ENCODE measurements around the gene MAD2L2. TPM values are rescaled to one million over a fixed set of nuclear protein-coding genes. Genes with fewer than 3 reads are reported as not detected.

The MAD2L2 gene
- total RNA-seq, 1 experiment from 2014 or later: 127 TPM

- intact Hi-C loops (cut with micrococcal nuclease): no loop called here
- no peaks in the 10 kb centered on the region for H4K20me1 ChIP-seq (ENCODE audit: low read length)
- H3K9me3 ChIP-seq (ENCODE audit: low read length): no peaks in the 10 kb centered on the region
- no peaks in the 10 kb centered on the region for H3K79me2 ChIP-seq (ENCODE audit: low read length)
- H3K4me3 ChIP-seq (ENCODE audit: low read length): no peak overlapping the region
- no peak for ATAC-seq
- BruUV-seq (replicated peaks): no TSS peak
- H3K36me3 ChIP-seq (ENCODE audit: low read depth, low read length): no peaks in the 10 kb centered on the region
- no peak overlapping the region for H3K9ac ChIP-seq (ENCODE audit: low read length)
- TF ChIP-seq CTCF (conservative IDR thresholded peaks at IDR 0.05; ENCODE audit: low read depth, low read length) (no peak), EZH2phosphoT487 (IDR thresholded peaks at IDR 0.05; ENCODE audit: borderline replicate concordance, low read length) (no peak), EZH2 (IDR thresholded peaks at IDR 0.05; ENCODE audit: low read length, unreplicated experiment) (no peak)
- POLR2A ChIA-PET (ENCODE audit: unreplicated experiment): no interaction called here
- H3K4me2 ChIP-seq (ENCODE audit: low read length): no peak overlapping the region
- DNase-seq: no peak
- no peaks in the 10 kb centered on the region for H3K4me1 ChIP-seq (ENCODE audit: insufficient read depth, low read length)
- no peak overlapping the region for H3K27ac ChIP-seq (ENCODE audit: low read length)
- CTCF ChIA-PET: interaction anchor here (1.0 kb wide), 1 partner anchor 48 kb away, joined by 3 read pairs; the partner anchor contains the start of gene FBXO6
- no peak overlapping the region for H2AFZ ChIP-seq (ENCODE audit: low read length)
- 0 out of 2 replicates have a peak, but pooled peaks cover 3% of the 10 kb centered on the region for H3K27me3 ChIP-seq (ENCODE audit: low read length)
- no peaks in the 10 kb centered on the region for H3K9me2 ChIP-seq (replicated peaks; ENCODE audit: low read length)
- H3F3A ChIP-seq (ENCODE audit: low read length, unreplicated experiment): no peaks in the 10 kb centered on the region
Observed at GRCh38 chr1:11711490-11711889, 30.5 kb upstream of the MAD2L2 start.

- intact Hi-C loops (cut with micrococcal nuclease): no loop called here
Observed at GRCh38 chr1:11708554-11709350, 27.8 kb upstream of the MAD2L2 start.

More at GRCh38 chr1:11708554-11709350, 27.8 kb upstream of the MAD2L2 start:
- BruUV-seq (replicated peaks): no TSS peak
- ATAC-seq (peak; percentile 32; the same call in 1 of the 2 replicates), DNase-seq (peak; percentile 11)
- Histone ChIP-seq H3K4me3 (ENCODE audit: low read length) (no peak overlapping the region), H3K27me3 (ENCODE audit: low read length) (no peaks in the 10 kb centered on the region), H3F3A (ENCODE audit: low read length, unreplicated experiment) (no peaks in the 10 kb centered on the region), H3K79me2 (ENCODE audit: low read length) (no peaks in the 10 kb centered on the region), H3K9me2 (replicated peaks; ENCODE audit: low read length) (no peaks in the 10 kb centered on the region), H3K9ac (ENCODE audit: low read length) (no peak overlapping the region), H3K27ac (ENCODE audit: low read length) (no peak overlapping the region), H4K20me1 (ENCODE audit: low read length) (no peaks in the 10 kb centered on the region), H3K4me1 (ENCODE audit: insufficient read depth, low read length) (no peaks in the 10 kb centered on the region), H3K9me3 (ENCODE audit: low read length) (no peaks in the 10 kb centered on the region), H3K4me2 (ENCODE audit: low read length) (no peak overlapping the region), H2AFZ (ENCODE audit: low read length) (no peak overlapping the region), H3K36me3 (ENCODE audit: low read depth, low read length) (no peaks in the 10 kb centered on the region)
- TF ChIP-seq CTCF (conservative IDR thresholded peaks at IDR 0.05; ENCODE audit: low read depth, low read length) (no peak), EZH2 (IDR thresholded peaks at IDR 0.05; ENCODE audit: low read length, unreplicated experiment) (no peak), EZH2phosphoT487 (IDR thresholded peaks at IDR 0.05; ENCODE audit: borderline replicate concordance, low read length) (no peak)
- ChIA-PET POLR2A (ENCODE audit: unreplicated experiment) (no interaction called here), CTCF (no interaction called here)
